HT-29 (cell line): ENCODE data around the gene SPAG9. TPM values are rescaled to one million over a fixed set of nuclear protein-coding genes. Genes with fewer than 3 reads are reported as not detected.

Experiments used
- DNase-seq: peaks from one replicate; pipeline ENCODE4 v3.0.0-alpha.2; 2015; ENCODE audit warnings: low spot score
- total RNA-seq: library from RNA; depleted of rRNA; stranded (reverse); fragments of >200 nt; shearing (Covaris generic); gene quantifications from 2 replicates; pipeline ENCODE4 v1.2.3, GENCODE V29; 2014

Gene SPAG9
- total RNA-seq, 1 experiment from 2014 or later = 27.0 TPM

DNA sequence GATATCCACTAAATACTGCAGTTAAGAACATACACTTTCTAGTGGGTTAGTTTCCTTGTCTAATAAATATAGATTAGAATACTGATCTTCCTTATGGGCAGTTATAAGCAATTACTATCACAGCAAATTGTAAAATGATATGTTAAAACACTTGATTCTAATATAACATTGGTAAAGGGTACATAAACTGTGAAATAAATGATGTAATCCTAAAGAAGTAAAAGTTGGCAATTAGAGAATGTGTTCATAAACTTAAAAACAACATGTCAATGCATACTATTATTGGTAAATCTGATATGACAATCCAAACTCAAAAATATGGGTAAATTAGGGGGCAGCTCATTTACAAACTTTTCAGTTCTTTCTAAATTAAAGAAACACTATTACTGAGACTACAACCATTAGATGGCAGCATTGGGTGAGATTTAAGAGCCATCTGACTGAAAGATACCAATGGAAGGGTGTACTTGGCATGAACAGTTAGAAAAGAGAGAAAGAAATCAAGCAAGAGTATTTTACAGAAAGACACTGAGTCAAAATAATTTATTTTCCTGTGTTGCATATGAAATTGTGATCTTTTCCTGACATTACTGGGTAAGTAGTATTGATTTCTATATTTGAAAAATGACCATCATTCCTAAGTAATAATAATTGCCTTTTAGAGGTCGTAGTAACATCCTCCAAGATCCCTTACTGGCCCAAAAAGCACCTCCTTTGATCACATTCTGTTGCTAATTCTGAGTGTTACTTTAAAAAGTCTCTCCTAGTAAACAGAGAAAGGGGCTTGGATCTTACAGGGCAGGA, 119.6 kb downstream of the SPAG9 start:
- DNase-seq = peak; percentile 73

DNA sequence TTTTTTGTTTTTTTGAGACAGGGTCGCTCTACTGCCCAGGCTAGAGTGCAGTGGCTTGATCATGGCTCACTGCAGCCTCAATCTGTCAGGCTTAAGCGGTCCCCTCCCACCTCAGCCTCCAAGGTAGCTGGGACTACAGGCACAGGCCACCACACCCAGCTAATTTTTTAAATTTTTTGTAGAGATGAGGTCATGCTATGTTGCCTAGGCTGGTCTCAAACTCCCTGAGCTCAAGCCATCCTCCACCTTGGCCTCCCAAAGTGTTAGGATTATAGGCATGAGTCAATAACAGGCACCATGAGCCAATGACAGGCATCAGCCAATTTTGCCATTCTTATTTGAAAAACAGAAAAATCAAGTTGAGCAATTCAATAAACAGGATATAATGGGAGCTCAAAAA, 125.0 kb downstream of the SPAG9 start:
- DNase-seq = no peak

DNA sequence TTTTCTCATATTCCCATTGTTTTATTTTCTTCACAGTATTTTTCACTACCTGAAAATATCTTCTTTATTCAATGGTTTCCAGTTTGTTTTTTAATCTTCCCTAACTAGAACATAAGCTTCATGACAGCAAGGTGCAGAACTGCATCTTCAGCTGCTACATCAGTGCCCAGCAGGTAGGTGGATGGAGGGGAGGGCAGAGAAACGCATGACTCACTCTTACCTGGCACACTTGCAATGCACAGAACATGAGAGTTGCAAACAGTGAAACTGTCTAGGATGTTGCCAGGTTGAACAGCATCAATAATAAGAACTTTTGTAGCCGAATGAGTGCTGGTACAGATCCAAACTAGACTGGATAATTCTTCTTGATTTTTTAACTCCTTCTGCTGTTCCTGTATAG, 127.1 kb downstream of the SPAG9 start:
- DNase-seq = no peak

DNA sequence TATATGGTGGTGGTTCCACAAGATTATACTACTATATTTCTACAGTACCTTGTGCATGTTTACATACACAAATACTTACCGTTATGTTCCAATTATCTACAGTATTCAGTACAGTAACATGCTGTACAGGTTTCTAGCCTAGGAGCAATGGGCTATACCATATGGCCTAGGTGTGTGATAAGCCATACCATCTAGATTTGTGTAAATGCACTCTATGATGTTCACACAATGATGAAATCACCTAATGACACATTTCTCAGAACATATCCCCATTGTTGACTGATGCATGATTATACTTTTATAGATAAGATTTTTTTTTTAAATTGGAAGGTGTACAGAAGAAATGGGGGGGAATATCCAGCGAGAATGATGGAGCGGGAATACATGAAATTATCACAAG, 131.5 kb downstream of the SPAG9 start:
- DNase-seq = no peak

DNA sequence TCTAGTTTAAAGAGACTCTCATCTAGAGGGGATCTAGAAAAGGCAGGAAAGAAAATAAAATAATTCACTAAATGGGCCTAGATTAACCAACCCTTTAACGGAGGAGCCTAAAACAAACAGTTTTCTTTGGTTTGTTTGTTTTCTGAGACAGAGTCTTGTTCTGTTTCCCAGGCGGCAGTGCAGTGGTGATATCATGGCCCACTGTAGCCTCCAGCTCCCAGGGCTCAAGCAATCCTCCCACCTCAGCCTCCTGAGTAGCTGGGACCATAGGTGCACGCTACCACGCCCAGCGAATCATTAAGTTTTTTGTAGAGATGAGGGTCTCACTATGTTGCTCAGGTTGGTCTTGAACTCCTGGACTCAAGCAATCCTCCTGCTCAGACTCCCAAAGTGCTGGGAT, 132.2 kb downstream of the SPAG9 start:
- DNase-seq = no peak

DNA sequence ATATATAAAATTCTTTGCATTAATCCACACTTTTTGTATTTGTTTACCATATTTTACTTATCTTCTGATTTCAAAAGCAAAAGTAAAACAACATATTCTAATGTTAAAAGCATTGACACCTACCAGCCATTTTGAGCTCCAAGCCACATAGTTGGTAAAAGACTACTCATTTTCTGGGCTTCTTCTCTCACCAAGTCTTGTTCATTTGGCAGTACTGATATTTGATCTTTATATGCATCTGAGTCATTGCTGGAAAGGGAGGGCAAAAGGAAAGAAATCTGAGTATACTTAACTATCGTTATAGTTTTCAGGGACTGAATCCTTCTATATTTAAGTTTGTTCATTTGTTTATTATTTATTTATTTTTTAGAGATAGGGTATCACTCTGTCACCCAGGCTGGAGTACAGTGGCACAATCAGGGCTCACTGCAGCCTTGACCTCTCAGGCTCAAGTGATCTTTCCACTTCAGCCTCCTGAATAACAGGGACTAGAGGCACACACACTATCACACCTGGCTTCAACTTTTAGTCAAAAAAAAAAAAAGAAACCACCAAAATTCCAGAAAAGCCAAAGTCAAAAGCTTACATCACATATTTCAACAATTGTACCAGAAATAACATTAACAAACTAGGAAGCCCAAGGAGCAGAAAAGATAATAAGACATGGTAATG, 133.5 kb downstream of the SPAG9 start:
- no peak for DNase-seq

DNA sequence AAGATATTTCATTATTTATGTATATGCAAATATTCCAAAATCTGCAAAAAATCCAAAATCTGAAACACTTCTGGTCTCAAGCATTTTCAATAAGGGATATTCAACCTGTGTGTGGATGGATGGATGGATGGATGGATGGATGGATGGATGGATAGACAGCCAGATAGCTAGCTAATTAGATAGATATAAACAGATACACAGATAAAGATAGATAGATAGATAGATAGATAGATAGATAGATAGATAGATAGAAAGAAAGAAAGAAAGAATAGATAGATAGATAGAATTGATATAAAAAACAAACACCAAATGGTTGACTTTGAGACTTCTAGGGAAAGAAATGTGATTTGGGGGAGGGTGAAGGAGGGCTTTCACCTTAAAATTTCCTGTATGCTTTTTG, 139.4 kb downstream of the SPAG9 start:
- DNase-seq = no peak

DNA sequence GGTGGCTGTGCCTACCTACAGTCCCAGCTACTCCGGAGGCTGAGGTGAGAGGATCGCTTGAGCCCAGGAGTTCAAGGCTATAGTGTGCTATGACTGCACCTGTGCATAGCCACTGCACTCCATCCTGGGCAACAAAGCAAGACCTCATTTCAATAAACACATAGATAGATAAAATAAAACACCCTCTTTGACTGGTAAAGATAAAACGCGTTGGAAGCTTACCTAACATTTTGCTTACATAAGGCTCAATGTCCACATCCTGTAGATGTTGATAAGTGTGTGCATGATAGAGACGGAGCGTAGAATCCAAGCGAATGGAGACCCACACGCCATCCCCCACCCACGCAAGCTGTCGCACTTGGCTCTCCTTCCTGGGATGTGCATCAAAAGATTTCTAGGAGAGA, 141.1 kb downstream of the SPAG9 start:
- DNase-seq = no peak

DNA sequence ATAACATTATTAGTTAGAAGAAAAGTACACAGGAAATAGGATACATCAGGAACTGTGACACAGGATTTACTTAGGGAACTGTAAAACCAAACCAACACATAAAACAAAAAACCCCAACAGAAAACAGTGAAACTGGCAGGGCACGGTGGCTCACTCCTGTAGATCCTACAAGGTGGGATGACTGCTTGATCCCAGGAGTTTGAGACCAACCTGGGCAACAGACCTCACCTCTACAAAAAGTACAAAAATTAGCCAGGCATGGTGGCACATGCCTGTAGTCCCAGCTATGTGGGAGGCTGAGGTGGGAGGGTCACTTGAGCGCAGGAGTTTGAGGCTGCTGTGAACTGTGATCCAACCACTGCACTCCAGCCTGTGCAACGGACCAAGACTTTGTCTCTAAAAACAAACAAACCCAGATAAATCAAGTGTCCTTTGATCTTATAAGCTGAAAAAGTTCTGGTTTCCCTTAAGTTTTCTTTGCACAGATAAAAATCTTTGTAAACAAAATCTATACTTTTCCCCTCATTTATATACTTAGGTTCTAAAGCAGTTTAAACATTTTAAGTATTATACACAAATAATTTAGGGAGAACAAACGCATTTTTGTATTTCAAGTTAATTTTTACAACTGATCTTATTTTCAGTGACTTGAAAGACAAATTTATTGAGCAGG, 143.0 kb downstream of the SPAG9 start:
- no peak for DNase-seq

DNA sequence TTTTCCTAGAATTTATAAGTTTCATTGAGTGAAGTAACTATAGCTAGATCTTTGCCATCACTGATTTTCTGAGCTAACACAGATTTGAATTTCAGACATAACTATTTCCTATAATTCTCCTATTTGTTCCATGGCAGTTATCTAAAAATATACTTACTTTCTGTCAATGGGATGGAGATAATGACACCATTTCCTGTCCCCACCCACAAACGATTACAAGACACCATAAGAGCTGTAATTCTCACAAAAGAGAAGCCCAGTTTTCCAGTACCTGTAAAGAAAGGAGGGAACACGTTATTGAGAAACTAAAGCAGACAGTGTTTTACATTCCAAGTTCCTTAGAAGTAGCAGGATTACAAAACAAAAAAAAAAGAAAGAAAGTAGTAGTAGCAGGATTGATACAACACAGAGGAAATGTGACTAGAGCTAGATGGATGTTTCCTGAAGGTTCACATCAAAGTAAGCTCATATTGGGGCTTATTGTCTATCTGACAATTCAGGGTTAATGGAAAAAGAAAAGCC, 143.7 kb downstream of the SPAG9 start:
- no peak for DNase-seq

DNA sequence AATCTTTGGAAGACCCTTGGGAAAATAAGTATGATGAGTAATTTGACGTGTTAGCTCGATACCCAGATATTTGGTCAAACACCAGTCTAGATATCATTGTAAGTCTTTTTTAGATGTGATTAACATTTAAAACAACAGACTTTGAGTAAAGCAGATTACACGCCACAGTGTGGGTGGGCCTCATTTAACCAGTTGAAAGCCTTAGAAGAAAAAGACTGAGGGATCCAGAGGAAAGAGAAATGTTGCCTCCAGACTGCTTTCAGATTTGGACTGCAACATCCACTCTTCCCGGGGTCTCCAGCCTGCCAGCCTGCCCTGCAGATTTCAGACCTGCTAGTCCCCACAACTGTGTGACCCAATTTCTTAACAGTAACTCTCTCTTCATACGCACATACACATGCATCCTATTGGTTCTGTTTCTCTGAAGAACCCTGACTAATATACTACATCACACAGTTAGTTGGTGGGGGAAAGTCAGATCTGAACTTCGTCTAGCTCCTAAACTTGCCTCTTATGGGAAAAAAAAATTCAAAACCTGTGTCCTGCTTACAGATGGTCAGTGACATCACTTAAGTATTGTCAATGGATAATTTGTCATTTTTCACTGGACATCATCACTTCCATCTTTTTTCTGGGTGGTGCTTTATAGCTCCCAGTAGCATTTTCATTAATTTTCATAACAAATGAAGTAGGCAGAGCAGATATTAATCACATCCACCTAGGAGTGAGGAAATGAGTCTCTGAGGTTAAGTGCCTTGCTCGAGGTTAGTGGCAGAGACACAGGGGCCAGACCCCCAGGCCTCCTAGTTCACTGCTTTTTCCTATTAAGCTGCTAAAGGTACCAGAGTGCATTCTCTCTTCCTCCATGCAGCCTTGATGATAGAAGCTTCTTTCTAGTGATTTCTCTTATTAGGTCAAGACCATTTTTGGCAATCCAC, 146.8 kb downstream of the SPAG9 start:
- DNase-seq = no peak

DNA sequence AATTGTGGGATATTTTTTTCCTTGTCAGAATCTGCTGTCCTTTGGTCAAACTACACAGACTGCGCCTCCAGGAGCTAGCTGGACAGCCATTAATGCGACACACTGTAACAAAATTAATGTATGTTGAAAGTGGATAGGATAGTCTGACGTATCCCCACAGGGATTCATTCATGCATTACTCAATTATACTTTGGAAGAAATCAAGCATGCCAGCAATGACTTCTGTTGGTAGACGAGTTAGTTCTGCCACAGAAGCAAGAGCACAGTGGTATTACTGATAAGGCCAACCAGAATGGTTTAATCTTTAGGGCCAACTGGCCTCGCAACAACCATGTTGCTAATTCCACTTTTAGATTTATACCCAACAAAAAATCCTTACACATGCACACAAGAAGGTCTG, 148.1 kb downstream of the SPAG9 start:
- no peak for DNase-seq

DNA sequence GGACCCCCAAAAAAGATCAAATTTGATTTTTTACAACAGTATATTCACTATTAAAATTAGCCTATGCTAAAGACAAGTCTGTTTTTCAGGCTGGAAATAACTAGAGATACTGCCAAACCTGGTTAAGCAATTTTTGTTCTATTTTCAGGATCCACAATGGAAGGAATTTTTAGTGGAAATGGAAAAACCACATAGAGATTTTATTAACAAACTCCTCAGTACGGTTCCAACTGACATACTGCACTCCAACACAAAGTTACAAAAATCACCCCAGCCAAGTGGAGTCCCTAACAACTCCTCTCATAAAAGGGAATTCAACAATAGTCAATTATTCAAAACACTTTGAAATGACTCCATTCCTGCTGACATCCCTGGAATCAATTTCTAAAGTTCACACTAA, 152.9 kb downstream of the SPAG9 start:
- no peak for DNase-seq

DNA sequence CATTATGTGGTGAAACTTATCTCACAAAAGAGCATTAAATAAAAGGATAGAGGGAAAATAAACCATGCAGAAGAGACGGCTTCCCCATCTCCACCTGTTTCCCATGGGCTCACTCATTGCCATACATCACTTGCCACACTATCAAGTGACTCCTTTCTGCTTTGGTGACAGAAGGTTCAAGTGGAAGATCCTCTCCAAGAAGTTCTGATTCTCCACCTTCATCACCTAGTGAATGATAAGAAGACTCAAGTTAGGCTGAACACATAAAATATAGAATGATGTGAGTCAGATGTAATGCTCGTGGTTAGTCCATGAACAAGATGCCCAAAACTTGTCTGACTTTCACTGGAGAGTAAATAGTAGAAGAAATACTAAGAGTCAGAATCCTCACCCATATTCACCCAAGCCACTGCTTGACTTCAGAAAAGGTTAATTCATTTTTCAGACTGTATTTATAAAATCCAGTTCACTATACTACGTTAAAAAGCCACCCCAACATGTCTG, 154.5 kb downstream of the SPAG9 start:
- no peak for DNase-seq

DNA sequence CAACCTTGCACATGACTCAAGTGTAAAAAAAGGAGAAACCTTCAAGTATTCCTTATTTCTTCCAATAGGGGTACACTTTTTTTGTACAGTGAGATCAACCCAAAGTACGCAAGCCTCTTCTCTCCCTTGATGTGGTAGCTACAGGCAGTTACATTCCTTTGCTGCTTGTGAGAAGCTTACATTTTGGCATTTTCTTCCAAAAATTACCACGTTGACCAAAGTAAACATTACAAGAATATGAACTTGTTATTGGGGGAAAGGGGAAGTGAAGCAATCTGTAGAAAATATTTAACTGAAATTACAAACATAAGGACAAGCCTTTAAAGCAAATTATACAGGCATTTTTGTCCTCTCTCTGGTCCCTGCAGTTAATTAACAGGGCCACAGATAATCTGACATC, 157.5 kb downstream of the SPAG9 start:
- DNase-seq = no peak

DNA sequence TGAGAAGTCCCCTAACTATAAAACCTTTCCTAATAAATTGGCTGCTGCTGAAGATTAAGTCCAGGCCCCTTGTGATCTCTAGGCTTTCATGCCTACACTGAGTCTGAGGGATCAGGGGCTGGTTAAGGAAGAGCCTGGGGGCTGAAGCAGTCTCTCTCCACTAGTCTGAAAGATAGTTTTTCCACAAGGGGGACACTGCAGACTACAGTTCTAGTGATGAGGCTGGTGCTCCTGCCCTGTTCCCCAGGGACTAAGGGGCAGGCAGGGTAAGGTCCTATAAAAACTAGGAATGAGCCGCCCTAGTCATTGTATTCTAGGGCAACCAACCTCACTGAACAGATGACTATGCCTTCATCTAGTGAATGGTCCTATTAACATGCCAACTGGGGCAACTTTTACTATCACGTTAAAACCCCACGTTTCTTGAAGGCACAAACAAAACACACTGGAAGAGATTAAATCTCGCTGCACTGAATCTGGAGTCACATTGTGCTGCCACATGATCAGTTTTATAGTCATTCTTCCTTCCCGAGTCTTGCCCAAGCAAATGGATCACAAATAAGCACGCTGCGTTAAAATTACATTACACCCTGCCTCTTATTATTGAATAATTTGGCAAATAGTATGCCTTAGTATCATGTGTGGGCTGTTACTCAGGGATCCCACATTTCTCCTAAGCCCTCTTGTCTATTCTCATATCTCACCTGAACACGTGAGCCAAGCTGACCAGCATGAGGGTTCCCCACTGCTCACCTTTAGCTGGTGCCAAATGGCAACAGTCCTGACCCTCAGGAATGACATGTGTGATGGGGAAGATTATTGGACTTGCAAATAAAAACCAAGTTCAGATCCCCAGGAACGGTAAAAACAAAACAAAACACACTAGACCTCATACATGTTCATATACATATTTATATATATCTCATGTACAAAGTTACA, 159.1 kb downstream of the SPAG9 start:
- DNase-seq = no peak

DNA sequence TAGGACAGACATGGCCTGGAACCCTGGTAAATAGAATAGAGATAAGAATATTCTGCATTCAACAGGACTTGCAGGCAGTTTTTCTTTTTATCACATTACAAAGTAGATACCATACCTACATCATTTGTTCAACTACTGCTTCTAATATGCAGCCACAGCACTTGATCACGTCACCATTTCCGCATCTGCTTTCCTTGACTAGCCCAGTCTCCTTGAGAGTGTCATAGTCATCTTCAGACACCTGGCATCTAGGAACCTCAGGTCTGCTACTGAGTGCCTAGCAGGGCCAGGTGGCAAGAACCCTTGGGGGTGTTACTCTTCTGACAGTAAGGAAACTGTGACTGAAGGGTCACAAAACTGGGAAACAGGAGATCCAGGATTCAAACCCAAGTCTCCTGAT, 161.3 kb downstream of the SPAG9 start:
- DNase-seq = no peak

DNA sequence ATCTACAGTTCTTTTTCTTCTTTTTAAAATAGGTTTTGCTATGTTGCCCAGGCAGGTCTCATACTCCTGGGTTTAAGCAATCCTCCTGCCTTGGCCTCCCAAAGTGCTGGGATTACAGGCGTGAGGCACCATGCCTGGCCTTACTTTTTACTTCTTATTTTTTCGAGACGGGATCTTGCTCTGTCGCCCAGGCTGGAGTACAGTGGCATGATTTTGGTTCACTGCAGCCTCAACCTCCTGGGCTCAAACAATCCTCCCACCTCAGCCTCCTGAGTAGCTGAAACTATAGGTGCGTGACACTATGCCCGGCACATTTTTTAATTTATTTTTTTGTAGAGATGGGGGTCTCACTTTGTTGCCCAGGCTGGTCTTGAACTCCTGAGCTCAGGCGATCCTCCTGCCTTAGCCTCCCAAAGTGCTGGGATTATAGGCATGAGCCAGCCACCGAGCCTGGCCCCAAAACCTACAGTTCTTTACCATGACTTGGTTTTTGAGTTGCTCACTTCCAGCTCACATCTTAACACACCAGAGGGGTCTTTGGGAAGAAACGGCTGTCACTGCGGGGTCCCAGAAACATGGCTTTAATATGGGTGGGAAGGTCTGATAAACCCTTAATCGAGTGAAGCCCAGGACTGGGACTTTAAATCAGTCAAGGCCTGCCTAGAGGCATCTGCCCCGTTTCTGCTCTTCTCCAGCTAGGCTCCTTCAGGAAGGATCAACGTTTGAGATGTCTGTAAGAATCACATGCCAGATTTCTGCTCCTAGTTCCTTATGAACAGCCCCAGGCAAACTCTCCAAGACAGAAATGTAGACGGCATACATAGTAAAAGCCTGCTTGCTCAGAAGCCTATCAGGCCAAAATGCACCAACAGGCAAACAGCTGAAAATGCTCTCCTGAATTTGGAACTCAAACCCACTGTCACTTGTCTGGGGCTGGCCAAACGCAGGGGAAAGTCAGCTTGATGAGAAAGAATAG, 162.8 kb downstream of the SPAG9 start:
- DNase-seq = no peak
